ENCODE measurements around the gene TRMT112. TPM values are rescaled to one million over a fixed set of nuclear protein-coding genes. Genes with fewer than 3 reads are reported as not detected.

TRMT112 gene
- total and polyA plus RNA-seq, 2 donors from 2014 or later: 172 to 291 TPM

- H3K36me3 ChIP-seq (ENCODE audit: control insufficient read depth in 2 of 3, insufficient read depth in 3 of 3, low read length in 3 of 3): no peaks in the 10 kb centered on the region
- no peaks in the 10 kb centered on the region for H3K9me3 ChIP-seq (ENCODE audit: control insufficient read depth in 2 of 3, insufficient read depth in 1 of 3, low read length in 3 of 3)
- H3K4me1 ChIP-seq (ENCODE audit: control insufficient read depth in 2 of 3, insufficient read depth in 2 of 3, low read depth in 1 of 3, low read length in 3 of 3): peaks cover 0 to under 1% (median 0%) of the 10 kb centered on the region in 3 donors
- H3K4me3 ChIP-seq (ENCODE audit: low read length in 3 of 3): no peak overlapping the region
- H3K27ac ChIP-seq (ENCODE audit: low read depth in 2 of 2, low read length in 2 of 2): no peak overlapping the region
- FAIRE-seq (no peak), DNase-seq (no peak)
- H3K27me3 ChIP-seq (ENCODE audit: control insufficient read depth, insufficient read depth, low read length): no peaks in the 10 kb centered on the region
- H3K9ac ChIP-seq (ENCODE audit: low read length in 3 of 3): no peak overlapping the region
- intact Hi-C loops (cut with DNase I): no loop called here
- TF ChIP-seq CTCF (IDR thresholded peaks at IDR 0.05; ENCODE audit: borderline replicate concordance, extremely low read depth, insufficient read depth): no peak
These were observed 30.0 kb upstream of the TRMT112 start for GRCh38 chr11:64347193-64347867.

GRCh38 chr11:64344787-64345186 is 27.4 kb upstream of the TRMT112 start:
- Histone ChIP-seq H3K27ac (ENCODE audit: low read depth in 2 of 2, low read length in 2 of 2) (no peak overlapping the region), H3K36me3 (ENCODE audit: control insufficient read depth in 2 of 3, insufficient read depth in 3 of 3, low read length in 3 of 3) (no peaks in the 10 kb centered on the region), H3K4me1 (ENCODE audit: control insufficient read depth in 2 of 3, insufficient read depth in 2 of 3, low read depth in 1 of 3, low read length in 3 of 3) (peaks cover 0 to 5% (median 4%) of the 10 kb centered on the region in 3 donors), H3K9me3 (ENCODE audit: control insufficient read depth in 2 of 3, insufficient read depth in 1 of 3, low read length in 3 of 3) (no peaks in the 10 kb centered on the region), H3K27me3 (ENCODE audit: control insufficient read depth, insufficient read depth, low read length) (no peaks in the 10 kb centered on the region), H3K4me3 (ENCODE audit: low read length in 3 of 3) (no peak overlapping the region), H3K9ac (ENCODE audit: low read length in 3 of 3) (no peak overlapping the region)
- intact Hi-C loops (cut with DNase I): no loop called here
- DNase-seq (no peak), FAIRE-seq (no peak)
- TF ChIP-seq CTCF (IDR thresholded peaks at IDR 0.05; ENCODE audit: borderline replicate concordance, extremely low read depth, insufficient read depth): no peak

- Histone ChIP-seq H3K27ac (ENCODE audit: low read depth in 2 of 2, low read length in 2 of 2) (no peak overlapping the region), H3K27me3 (ENCODE audit: control insufficient read depth, insufficient read depth, low read length) (no peaks in the 10 kb centered on the region), H3K9me3 (ENCODE audit: control insufficient read depth in 2 of 3, insufficient read depth in 1 of 3, low read length in 3 of 3) (no peaks in the 10 kb centered on the region), H3K36me3 (ENCODE audit: control insufficient read depth in 2 of 3, insufficient read depth in 3 of 3, low read length in 3 of 3) (no peaks in the 10 kb centered on the region), H3K4me1 (ENCODE audit: control insufficient read depth in 2 of 3, insufficient read depth in 2 of 3, low read depth in 1 of 3, low read length in 3 of 3) (peaks cover 0 to 5% (median 4%) of the 10 kb centered on the region in 3 donors), H3K9ac (ENCODE audit: low read length in 3 of 3) (no peak overlapping the region), H3K4me3 (ENCODE audit: low read length in 3 of 3) (no peak overlapping the region)
- DNase-seq (no peak), FAIRE-seq (no peak)
- TF ChIP-seq CTCF (IDR thresholded peaks at IDR 0.05; ENCODE audit: borderline replicate concordance, extremely low read depth, insufficient read depth): no peak
- intact Hi-C loops (cut with DNase I): no loop called here
These were observed 26.6 kb upstream of the TRMT112 start for GRCh38 chr11:64343767-64344559.

All from kidney (tissue), 14 donors.